GM12878 (cell line): ENCODE results near the gene PATL1. TPM values are rescaled to one million over a fixed set of nuclear protein-coding genes. Genes with fewer than 3 reads are reported as not detected.

Experiments
- ATAC-seq: fragments of 200-7000 bp; cut with Tn5 transposase; 3 replicates; pipeline ENCODE4 v1.9.1; 2020; ENCODE audit warnings: mild to moderate bottlenecking, moderate library complexity
- BruUV-seq: library from RNA; stranded (reverse); fragments of 400-500 nt; replicated peaks from 2 replicates; lab custom pipeline; 2021; lab: Mats Ljungman, UMichigan
- CTCF ChIA-PET: fragments of 300-600 bp; sonication (Branson Sonifier 250); formaldehyde crosslinking; extraction: SDS; loops from one replicate; lab custom pipeline; 2021; ENCODE audit warnings: inconsistent platforms; lab: Yijun Ruan, JAX
- POLR2A ChIA-PET: fragments of 350-600 bp; formaldehyde crosslinking; extraction: SDS; loops from one replicate; lab custom pipeline; 2021; ENCODE audit warnings: inconsistent platforms; lab: Charles Lee
- RAD21 ChIA-PET: fragments of 300-600 bp; sonication (Branson Sonifier 250); formaldehyde crosslinking; loops from one replicate; lab custom pipeline; 2023; ENCODE audit warnings: antibody characterized with exemption; ENCODE audit not compliant: unreplicated experiment; lab: Charles Lee
- SMC1A ChIA-PET: fragments of 300-600 bp; sonication (Branson Sonifier 250); formaldehyde crosslinking; loops from one replicate; lab custom pipeline; 2023; ENCODE audit not compliant: unreplicated experiment, uncharacterized antibody; lab: Charles Lee
- DNase-seq: peaks from one replicate; pipeline ENCODE4 v3.0.0-alpha.2; 2011; ENCODE audit warnings: low read depth, low spot score
- FAIRE-seq: peaks from 3 replicates; lab custom pipeline; 2011; peaks lifted over from hg19 to GRCh38; lab: Jason Lieb, UNC
- H2AFZ ChIP-seq: 2 replicates; pipeline ENCODE4 v1.6.0; 2011; ENCODE audit warnings: low read depth, low read length, control low read depth; ENCODE audit not compliant: control insufficient read depth
- H3K27ac ChIP-seq: 2 replicates; pipeline ENCODE4 v1.5.1; 2011; ENCODE audit warnings: control low read depth; ENCODE audit not compliant: control insufficient read depth, insufficient read depth
- H3K27me3 ChIP-seq, 2 experiments: replicated peaks in 1 of 2; 2 replicates each; pipeline versions ENCODE4 v1.6.0 to v1.6.1; 2011; ENCODE audit warnings: low read length in 1 of 2; ENCODE audit not compliant: control insufficient read depth in 2 of 2, insufficient read depth in 2 of 2
- H3K36me3 ChIP-seq, 2 experiments: 2 replicates each; pipeline ENCODE4 v1.5.1; 2011; ENCODE audit warnings: low read length in 1 of 2; ENCODE audit not compliant: control insufficient read depth in 2 of 2, insufficient read depth in 2 of 2
- H3K4me1 ChIP-seq: 2 replicates; pipeline ENCODE4 v1.6.1; 2011; ENCODE audit warnings: mild to moderate bottlenecking, low read length, moderate library complexity, mixed read lengths; ENCODE audit not compliant: control insufficient read depth, insufficient read depth
- H3K4me2 ChIP-seq: 2 replicates; pipeline ENCODE4 v1.6.0; 2011; ENCODE audit warnings: control low read depth; ENCODE audit not compliant: control insufficient read depth, insufficient read depth
- H3K4me3 ChIP-seq: fragments of 200-600 bp; sonication (generic); 2 replicates; pipeline ENCODE4 v1.5.1; 2016
- H3K79me2 ChIP-seq: 2 replicates; pipeline ENCODE4 v1.6.0; 2011; ENCODE audit warnings: low read length; ENCODE audit not compliant: control insufficient read depth, insufficient read depth
- H3K9ac ChIP-seq: 2 replicates; pipeline ENCODE4 v1.8.0; 2011; ENCODE audit warnings: low read length, control low read depth, mixed read lengths; ENCODE audit not compliant: control insufficient read depth, insufficient read depth
- H3K9me3 ChIP-seq: replicated peaks from 3 replicates; pipeline ENCODE4 v1.5.1; 2011; ENCODE audit warnings: mild to moderate bottlenecking, low read length; ENCODE audit not compliant: control insufficient read depth, insufficient read depth
- H4K20me1 ChIP-seq: 2 replicates; pipeline ENCODE4 v1.6.0; 2011; ENCODE audit not compliant: control insufficient read depth, insufficient read depth
- ATF3 ChIP-seq: IDR thresholded peaks from 2 replicates; pipeline ENCODE4 v1.6.1; 2011; ENCODE audit warnings: low read depth, mild to moderate bottlenecking, low read length, moderate library complexity, borderline replicate concordance; ENCODE audit errors: extremely low read depth
- ATF7 ChIP-seq: fragments of 450-650 bp; IDR thresholded peaks from 2 replicates; pipeline ENCODE4 v1.6.1; 2016; ENCODE audit warnings: low read depth, mild to moderate bottlenecking
- CBX5 ChIP-seq: sonication (generic); IDR thresholded peaks from 2 replicates; pipeline ENCODE4 v1.6.1; 2016; ENCODE audit warnings: low read depth, moderate library complexity, mild to moderate bottlenecking, inconsistent platforms
- CEBPB ChIP-seq, 2 experiments: fragments of 150-350 bp in 1 of 2; IDR thresholded peaks; 2 replicates each; pipeline ENCODE4 v1.6.1; 2012 to 2014; ENCODE audit warnings: low read depth in 2 of 2, low read length in 2 of 2, borderline replicate concordance in 1 of 2, inconsistent platforms in 1 of 2
- CREB1 ChIP-seq: IDR thresholded peaks from 2 replicates; pipeline ENCODE4 v1.6.1; 2012; ENCODE audit warnings: low read depth, mild to moderate bottlenecking, inconsistent platforms
- EZH2 ChIP-seq: IDR thresholded peaks from 2 replicates; pipeline ENCODE4 v1.6.1; 2012; ENCODE audit warnings: low read depth, mild to moderate bottlenecking, control low read depth, inconsistent platforms, low read length, borderline replicate concordance; ENCODE audit not compliant: control insufficient read depth
- IKZF1 ChIP-seq: fragments of 450-650 bp; conservative IDR thresholded peaks from 2 replicates; pipeline ENCODE4 v1.6.1; 2017; ENCODE audit warnings: antibody characterized with exemption, mild to moderate bottlenecking
- MXI1 ChIP-seq: fragments of 150-350 bp; IDR thresholded peaks from 2 replicates; pipeline ENCODE4 v1.6.1; 2011; ENCODE audit warnings: low read depth, mild to moderate bottlenecking, inconsistent platforms, low read length, improper control_type of control experiment
- MYB ChIP-seq: fragments of 150-350 bp; IDR thresholded peaks from 2 replicates; pipeline ENCODE4 v1.6.1; 2014; ENCODE audit warnings: mild to moderate bottlenecking, low read depth, low read length, borderline replicate concordance
- NFYB ChIP-seq: IDR thresholded peaks from 2 replicates; pipeline ENCODE4 v1.6.1; 2011; ENCODE audit warnings: low read depth, mild to moderate bottlenecking, low read length, improper control_type of control experiment, moderate library complexity; ENCODE audit not compliant: insufficient read depth
- PML ChIP-seq: IDR thresholded peaks from 2 replicates; pipeline ENCODE4 v1.6.1; 2012; ENCODE audit warnings: low read length, inconsistent platforms
- POLR2AphosphoS5 ChIP-seq: IDR thresholded peaks from 2 replicates; pipeline ENCODE4 v1.6.1; 2011; ENCODE audit warnings: mild to moderate bottlenecking, low read length, inconsistent platforms
- RAD21 ChIP-seq: IDR thresholded peaks from 2 replicates; pipeline ENCODE4 v1.6.1; 2011; ENCODE audit warnings: mild to moderate bottlenecking, low read depth, low read length, moderate library complexity; ENCODE audit not compliant: insufficient read depth
- RB1 ChIP-seq: fragments of 450-650 bp; formaldehyde crosslinking; IDR thresholded peaks from 2 replicates; pipeline ENCODE4 v1.6.1; 2017; ENCODE audit warnings: mild to moderate bottlenecking, borderline replicate concordance
- STAT3 ChIP-seq: IDR thresholded peaks from 2 replicates; pipeline ENCODE4 v1.6.1; 2011; ENCODE audit warnings: low read depth, low read length, improper control_type of control experiment
- TBL1XR1 ChIP-seq: IDR thresholded peaks from 2 replicates; pipeline ENCODE4 v1.6.1; 2012; ENCODE audit warnings: low read depth, low read length, improper control_type of control experiment
- WGBS: methylation state at CpG from one replicate; pipeline ENCODE4 v1.1.6; 2016; ENCODE audit warnings: low lambda C conversion rate; ENCODE audit not compliant: insufficient replicate concordance, insufficient coverage; ENCODE audit errors: missing lambda C conversion rate; 5-methylcytosine and 5-hydroxymethylcytosine counted together
- in situ Hi-C: fragments of 300-500 bp; cut with MboI; formaldehyde crosslinking; loops from 9 replicates; pipeline ENCODE4 v1.14.3; 2018; ENCODE audit warnings: mixed read lengths
- intact Hi-C: fragments of 100-400 bp; cut with micrococcal nuclease; formaldehyde crosslinking; loops from one replicate; pipeline ENCODE4 v1.14.2; 2022; ENCODE audit not compliant: unreplicated experiment
- polyA plus RNA-seq, 11 experiments: library from polyadenylated mRNA; depleted of rRNA in 4 of 11; unstranded in 6 of 11; stranded (reverse) in 5 of 11; fragments of >200 nt; fragmentation: Nextera tagmentation in 4 of 11; fragmentation: Illumina TruSeq in 1 of 11; extraction: Ambion mirVana in 4 of 11; extraction: Trizol in 1 of 11; gene quantifications; 1 replicate in 1 of 11; 2 replicates in 10 of 11; pipeline versions ENCODE4 v1.2.1 to v1.2.3, GENCODE V29; 2011 to 2016; ENCODE audit warnings: inconsistent platforms in 2 of 11, missing spikeins in 2 of 11, low read depth in 1 of 11
- total RNA-seq, 4 experiments: library from RNA; depleted of rRNA in 3 of 4; stranded (reverse); fragments of >200 nt in 3 of 4; fragmentation: Illumina TruSeq in 1 of 4; extraction: Trizol in 1 of 4; gene quantifications; 2 replicates each; pipeline versions ENCODE4 v1.2.1 to v1.2.3, GENCODE V29; 2013 to 2021
- TF ChIP-seq, protein P1 (sequence below): IDR thresholded peaks from 2 replicates; pipeline ENCODE4 v1.6.1; 2011; ENCODE audit warnings: low read depth, low read length, improper control_type of control experiment, borderline replicate concordance
- TF ChIP-seq, protein P2 (sequence below): fragments of 450-650 bp; IDR thresholded peaks from 2 replicates; pipeline ENCODE4 v1.6.1; 2017; ENCODE audit warnings: low read depth, mild to moderate bottlenecking, moderate library complexity
- TF ChIP-seq, protein P3 (sequence below): fragments of 150-350 bp; IDR thresholded peaks from 2 replicates; pipeline ENCODE4 v1.6.1; 2014; ENCODE audit warnings: mild to moderate bottlenecking, low read depth, low read length

The PATL1 gene
- total and polyA plus RNA-seq, 10 of the 15 experiments (the other 5 are each of a cell fraction or from before 2014, with no cell fraction given): 5.3 to 62.0 (median 14.9) TPM

DNA sequence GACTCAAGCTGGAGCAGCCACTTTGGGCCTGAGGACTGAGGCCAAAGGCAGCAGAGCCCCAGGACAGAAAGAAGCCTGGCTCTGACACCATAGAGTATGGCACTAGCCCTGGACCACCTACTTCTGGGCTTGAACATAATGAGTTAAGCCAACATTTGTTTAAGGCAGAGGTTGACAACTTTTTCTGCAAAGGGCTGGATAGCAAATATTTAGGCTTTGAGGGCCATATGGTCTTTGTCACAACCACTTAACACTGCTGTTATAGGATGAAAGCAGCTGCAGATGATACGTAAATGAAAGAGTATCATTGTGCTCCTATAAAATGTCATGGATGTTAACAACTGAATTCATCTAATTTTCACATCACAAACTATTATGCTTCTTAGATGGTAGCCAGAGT lies 69.9 kb downstream of the PATL1 start:
- H3K27ac ChIP-seq: no peak overlapping the region
- ChIA-PET RAD21 (no interaction called here), POLR2A (no interaction called here), CTCF (no interaction called here), SMC1A (no interaction called here)
- H3K27me3 ChIP-seq: no peaks in the 10 kb centered on the region
- H3K9ac ChIP-seq: no peak overlapping the region
- H3K4me3 ChIP-seq: no peak overlapping the region
- TF ChIP-seq PML: no peak
- TF ChIP-seq EZH2: no peak
- no peak for TF ChIP-seq ATF3
- no peak for TF ChIP-seq NFYB
- no peak for TF ChIP-seq IKZF1
- no peak for TF ChIP-seq POLR2AphosphoS5
- TF ChIP-seq, protein P1, sequence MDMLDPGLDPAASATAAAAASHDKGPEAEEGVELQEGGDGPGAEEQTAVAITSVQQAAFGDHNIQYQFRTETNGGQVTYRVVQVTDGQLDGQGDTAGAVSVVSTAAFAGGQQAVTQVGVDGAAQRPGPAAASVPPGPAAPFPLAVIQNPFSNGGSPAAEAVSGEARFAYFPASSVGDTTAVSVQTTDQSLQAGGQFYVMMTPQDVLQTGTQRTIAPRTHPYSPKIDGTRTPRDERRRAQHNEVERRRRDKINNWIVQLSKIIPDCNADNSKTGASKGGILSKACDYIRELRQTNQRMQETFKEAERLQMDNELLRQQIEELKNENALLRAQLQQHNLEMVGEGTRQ: no peak
- TF ChIP-seq, protein P2, sequence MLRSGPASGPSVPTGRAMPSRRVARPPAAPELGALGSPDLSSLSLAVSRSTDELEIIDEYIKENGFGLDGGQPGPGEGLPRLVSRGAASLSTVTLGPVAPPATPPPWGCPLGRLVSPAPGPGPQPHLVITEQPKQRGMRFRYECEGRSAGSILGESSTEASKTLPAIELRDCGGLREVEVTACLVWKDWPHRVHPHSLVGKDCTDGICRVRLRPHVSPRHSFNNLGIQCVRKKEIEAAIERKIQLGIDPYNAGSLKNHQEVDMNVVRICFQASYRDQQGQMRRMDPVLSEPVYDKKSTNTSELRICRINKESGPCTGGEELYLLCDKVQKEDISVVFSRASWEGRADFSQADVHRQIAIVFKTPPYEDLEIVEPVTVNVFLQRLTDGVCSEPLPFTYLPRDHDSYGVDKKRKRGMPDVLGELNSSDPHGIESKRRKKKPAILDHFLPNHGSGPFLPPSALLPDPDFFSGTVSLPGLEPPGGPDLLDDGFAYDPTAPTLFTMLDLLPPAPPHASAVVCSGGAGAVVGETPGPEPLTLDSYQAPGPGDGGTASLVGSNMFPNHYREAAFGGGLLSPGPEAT: no peak
- TF ChIP-seq CEBPB (IDR thresholded peaks at IDR 0.05; ENCODE audit: borderline replicate concordance in 1 of 2, low read depth in 2 of 2, low read length in 2 of 2): no peak
- no peak for TF ChIP-seq STAT3
- no peak for TF ChIP-seq ATF7
- TF ChIP-seq RAD21: no peak
- TF ChIP-seq TBL1XR1: no peak
- no peak for TF ChIP-seq MXI1
- TF ChIP-seq RB1: no peak
- no peak for TF ChIP-seq CBX5
- no peak for TF ChIP-seq MYB
- no peak for TF ChIP-seq CREB1
- TF ChIP-seq, protein P3, sequence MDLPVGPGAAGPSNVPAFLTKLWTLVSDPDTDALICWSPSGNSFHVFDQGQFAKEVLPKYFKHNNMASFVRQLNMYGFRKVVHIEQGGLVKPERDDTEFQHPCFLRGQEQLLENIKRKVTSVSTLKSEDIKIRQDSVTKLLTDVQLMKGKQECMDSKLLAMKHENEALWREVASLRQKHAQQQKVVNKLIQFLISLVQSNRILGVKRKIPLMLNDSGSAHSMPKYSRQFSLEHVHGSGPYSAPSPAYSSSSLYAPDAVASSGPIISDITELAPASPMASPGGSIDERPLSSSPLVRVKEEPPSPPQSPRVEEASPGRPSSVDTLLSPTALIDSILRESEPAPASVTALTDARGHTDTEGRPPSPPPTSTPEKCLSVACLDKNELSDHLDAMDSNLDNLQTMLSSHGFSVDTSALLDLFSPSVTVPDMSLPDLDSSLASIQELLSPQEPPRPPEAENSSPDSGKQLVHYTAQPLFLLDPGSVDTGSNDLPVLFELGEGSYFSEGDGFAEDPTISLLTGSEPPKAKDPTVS: no peak
- FAIRE-seq (no peak), DNase-seq (no peak), ATAC-seq (no peak)
- 100% methylated on average over 1 of the region's 1 CpG for WGBS
- H3K4me2 ChIP-seq: no peak overlapping the region
- no peaks in the 10 kb centered on the region; the same call in 1 of the 2 replicates for H4K20me1 ChIP-seq
- no peaks in the 10 kb centered on the region for H3K9me3 ChIP-seq
- intact Hi-C loops (no loop called here), in situ Hi-C loops (no loop called here)
- H3K36me3 ChIP-seq: peaks cover 16 to 61% of the 10 kb centered on the region in 2 experiments
- no peaks in the 10 kb centered on the region for H3K79me2 ChIP-seq
- H3K4me1 ChIP-seq: no peaks in the 10 kb centered on the region
- no TSS peak for BruUV-seq
- H2AFZ ChIP-seq: no peak overlapping the region
